GM12878 (cell line): ENCODE measurements around the gene ICOSLG. TPM values are rescaled to one million over a fixed set of nuclear protein-coding genes. Genes with fewer than 3 reads are reported as not detected.
"Not testable (repeated sequence)": the region's sequence is repeated elsewhere in the genome, so short reads cannot be mapped to it uniquely, and the experiment has no call there.

Experiments
- ATAC-seq: fragments of 200-7000 bp; cut with Tn5 transposase; 3 replicates; pipeline ENCODE4 v1.9.1; 2020; ENCODE audit warnings: mild to moderate bottlenecking, moderate library complexity
- BruUV-seq: library from RNA; stranded (reverse); fragments of 400-500 nt; replicated peaks from 2 replicates; lab custom pipeline; 2021; lab: Mats Ljungman, UMichigan
- CTCF ChIA-PET: fragments of 300-600 bp; sonication (Branson Sonifier 250); formaldehyde crosslinking; extraction: SDS; loops from one replicate; lab custom pipeline; 2021; ENCODE audit warnings: inconsistent platforms; lab: Yijun Ruan, JAX
- POLR2A ChIA-PET: fragments of 350-600 bp; formaldehyde crosslinking; extraction: SDS; loops from one replicate; lab custom pipeline; 2021; ENCODE audit warnings: inconsistent platforms; lab: Charles Lee
- RAD21 ChIA-PET: fragments of 300-600 bp; sonication (Branson Sonifier 250); formaldehyde crosslinking; loops from one replicate; lab custom pipeline; 2023; ENCODE audit warnings: antibody characterized with exemption; ENCODE audit not compliant: unreplicated experiment; lab: Charles Lee
- SMC1A ChIA-PET: fragments of 300-600 bp; sonication (Branson Sonifier 250); formaldehyde crosslinking; loops from one replicate; lab custom pipeline; 2023; ENCODE audit not compliant: unreplicated experiment, uncharacterized antibody; lab: Charles Lee
- DNase-seq: peaks from one replicate; pipeline ENCODE4 v3.0.0-alpha.2; 2011; ENCODE audit warnings: low read depth, low spot score
- FAIRE-seq: peaks from 3 replicates; lab custom pipeline; 2011; peaks lifted over from hg19 to GRCh38; lab: Jason Lieb, UNC
- H2AFZ ChIP-seq: 2 replicates; pipeline ENCODE4 v1.6.0; 2011; ENCODE audit warnings: low read depth, low read length, control low read depth; ENCODE audit not compliant: control insufficient read depth
- H3K27ac ChIP-seq: 2 replicates; pipeline ENCODE4 v1.5.1; 2011; ENCODE audit warnings: control low read depth; ENCODE audit not compliant: control insufficient read depth, insufficient read depth
- H3K27me3 ChIP-seq, 2 experiments: replicated peaks in 1 of 2; 2 replicates each; pipeline versions ENCODE4 v1.6.0 to v1.6.1; 2011; ENCODE audit warnings: low read length in 1 of 2; ENCODE audit not compliant: control insufficient read depth in 2 of 2, insufficient read depth in 2 of 2
- H3K36me3 ChIP-seq, 2 experiments: 2 replicates each; pipeline ENCODE4 v1.5.1; 2011; ENCODE audit warnings: low read length in 1 of 2; ENCODE audit not compliant: control insufficient read depth in 2 of 2, insufficient read depth in 2 of 2
- H3K4me1 ChIP-seq: 2 replicates; pipeline ENCODE4 v1.6.1; 2011; ENCODE audit warnings: mild to moderate bottlenecking, low read length, moderate library complexity, mixed read lengths; ENCODE audit not compliant: control insufficient read depth, insufficient read depth
- H3K4me2 ChIP-seq: 2 replicates; pipeline ENCODE4 v1.6.0; 2011; ENCODE audit warnings: control low read depth; ENCODE audit not compliant: control insufficient read depth, insufficient read depth
- H3K4me3 ChIP-seq: fragments of 200-600 bp; sonication (generic); 2 replicates; pipeline ENCODE4 v1.5.1; 2016
- H3K79me2 ChIP-seq: 2 replicates; pipeline ENCODE4 v1.6.0; 2011; ENCODE audit warnings: low read length; ENCODE audit not compliant: control insufficient read depth, insufficient read depth
- H3K9ac ChIP-seq: 2 replicates; pipeline ENCODE4 v1.8.0; 2011; ENCODE audit warnings: low read length, control low read depth, mixed read lengths; ENCODE audit not compliant: control insufficient read depth, insufficient read depth
- H3K9me3 ChIP-seq: replicated peaks from 3 replicates; pipeline ENCODE4 v1.5.1; 2011; ENCODE audit warnings: mild to moderate bottlenecking, low read length; ENCODE audit not compliant: control insufficient read depth, insufficient read depth
- H4K20me1 ChIP-seq: 2 replicates; pipeline ENCODE4 v1.6.0; 2011; ENCODE audit not compliant: control insufficient read depth, insufficient read depth
- WGBS: methylation state at CpG from one replicate; pipeline ENCODE4 v1.1.6; 2016; ENCODE audit warnings: low lambda C conversion rate; ENCODE audit not compliant: insufficient replicate concordance, insufficient coverage; ENCODE audit errors: missing lambda C conversion rate; 5-methylcytosine and 5-hydroxymethylcytosine counted together
- in situ Hi-C: fragments of 300-500 bp; cut with MboI; formaldehyde crosslinking; loops from 9 replicates; pipeline ENCODE4 v1.14.3; 2018; ENCODE audit warnings: mixed read lengths
- intact Hi-C: fragments of 100-400 bp; cut with micrococcal nuclease; formaldehyde crosslinking; loops from one replicate; pipeline ENCODE4 v1.14.2; 2022; ENCODE audit not compliant: unreplicated experiment
- polyA plus RNA-seq, 11 experiments: library from polyadenylated mRNA; depleted of rRNA in 4 of 11; unstranded in 6 of 11; stranded (reverse) in 5 of 11; fragments of >200 nt; fragmentation: Nextera tagmentation in 4 of 11; fragmentation: Illumina TruSeq in 1 of 11; extraction: Ambion mirVana in 4 of 11; extraction: Trizol in 1 of 11; gene quantifications; 1 replicate in 1 of 11; 2 replicates in 10 of 11; pipeline versions ENCODE4 v1.2.1 to v1.2.3, GENCODE V29; 2011 to 2016; ENCODE audit warnings: inconsistent platforms in 2 of 11, missing spikeins in 2 of 11, low read depth in 1 of 11
- total RNA-seq, 4 experiments: library from RNA; depleted of rRNA in 3 of 4; stranded (reverse); fragments of >200 nt in 3 of 4; fragmentation: Illumina TruSeq in 1 of 4; extraction: Trizol in 1 of 4; gene quantifications; 2 replicates each; pipeline versions ENCODE4 v1.2.1 to v1.2.3, GENCODE V29; 2013 to 2021

The ICOSLG gene
- total and polyA plus RNA-seq, 10 of the 15 experiments (the other 5 are each of a cell fraction or from before 2014, with no cell fraction given): 0.84 to 16.4 (median 6.2) TPM

DNA sequence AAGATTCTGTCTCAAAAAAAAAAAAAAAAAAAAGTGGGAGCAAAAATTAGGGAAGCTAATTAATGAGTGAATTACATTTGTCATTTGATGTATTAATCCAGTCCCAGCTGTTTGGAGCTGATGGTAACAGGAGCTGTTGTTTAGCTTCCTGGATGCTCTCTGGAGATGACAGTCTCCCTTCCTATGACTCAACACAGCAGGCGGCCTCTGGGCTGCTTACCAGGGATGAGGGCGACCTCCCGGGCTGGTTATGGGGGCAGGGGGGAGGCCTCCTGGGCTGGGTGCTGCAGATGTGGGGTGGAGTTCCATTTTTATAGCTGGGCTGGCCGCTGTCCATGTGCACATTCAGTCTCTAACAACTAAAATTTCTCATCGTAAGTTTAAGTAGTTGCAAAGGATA, 47.6 kb downstream of the ICOSLG start:
- BruUV-seq, H3K4me2 ChIP-seq, intact Hi-C loops, RAD21 ChIA-PET, H3K79me2 ChIP-seq, ATAC-seq, H4K20me1 ChIP-seq, H3K9ac ChIP-seq, H3K27ac ChIP-seq, CTCF ChIA-PET, H3K9me3 ChIP-seq, FAIRE-seq, DNase-seq, H3K36me3 ChIP-seq, H2AFZ ChIP-seq, H3K27me3 ChIP-seq, in situ Hi-C loops, H3K4me3 ChIP-seq, POLR2A ChIA-PET, SMC1A ChIA-PET, H3K4me1 ChIP-seq: not testable (repeated sequence)
- WGBS: 100% methylated on average over 1 of the region's 5 CpGs

DNA sequence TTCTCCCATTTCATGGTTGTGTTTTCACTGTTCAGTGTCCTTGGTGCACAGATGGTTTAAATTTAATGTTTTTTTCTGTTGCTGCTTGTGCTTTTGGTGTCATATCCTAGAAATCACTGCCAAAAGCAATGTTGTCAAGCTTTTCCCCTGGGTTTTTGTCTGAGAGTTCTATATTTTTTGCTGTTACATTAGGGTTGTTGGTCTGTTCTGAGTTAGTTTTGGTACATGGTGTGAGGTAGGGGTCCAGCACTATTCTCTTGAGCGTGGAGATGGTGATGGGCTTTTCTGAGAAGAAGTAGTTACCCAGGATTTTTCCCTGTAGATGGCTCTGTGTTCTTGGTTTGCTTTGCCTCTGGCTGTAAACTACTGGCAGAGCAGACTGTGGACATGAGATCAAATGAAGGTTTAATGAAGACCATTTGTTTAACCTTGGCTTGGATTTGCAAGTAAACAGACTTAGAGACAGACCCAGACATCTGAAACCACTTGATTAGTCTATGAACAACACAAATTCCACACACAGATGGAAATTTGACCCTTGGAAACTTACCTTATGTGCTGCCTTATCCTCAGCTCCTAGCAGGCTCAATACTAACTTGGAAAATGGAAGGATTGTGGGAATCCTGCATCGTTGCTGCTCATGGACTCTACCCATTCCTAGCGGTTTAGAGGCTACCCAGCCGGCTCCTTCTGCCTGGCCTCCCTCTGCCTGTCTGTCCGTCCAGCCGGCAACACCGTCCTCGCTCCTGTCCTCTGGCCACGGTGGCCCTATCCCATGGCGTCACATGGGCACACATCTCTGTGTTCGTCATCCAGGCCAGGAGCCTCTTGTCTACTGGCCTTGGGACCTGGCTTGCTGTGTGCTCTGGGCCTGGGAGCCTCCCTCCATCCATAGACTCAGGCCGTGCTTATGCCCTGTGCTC, 50.1 kb downstream of the ICOSLG start:
- CTCF ChIA-PET, BruUV-seq, H3K4me3 ChIP-seq, POLR2A ChIA-PET, H3K9me3 ChIP-seq, H3K4me2 ChIP-seq, H4K20me1 ChIP-seq, H3K36me3 ChIP-seq, ATAC-seq, H3K9ac ChIP-seq, H3K4me1 ChIP-seq, RAD21 ChIA-PET, H3K27ac ChIP-seq, H3K79me2 ChIP-seq, SMC1A ChIA-PET, FAIRE-seq, in situ Hi-C loops, DNase-seq, H3K27me3 ChIP-seq, H2AFZ ChIP-seq, intact Hi-C loops: not testable (repeated sequence)
- 73% methylated on average over 7 of the region's 12 CpGs for WGBS

DNA sequence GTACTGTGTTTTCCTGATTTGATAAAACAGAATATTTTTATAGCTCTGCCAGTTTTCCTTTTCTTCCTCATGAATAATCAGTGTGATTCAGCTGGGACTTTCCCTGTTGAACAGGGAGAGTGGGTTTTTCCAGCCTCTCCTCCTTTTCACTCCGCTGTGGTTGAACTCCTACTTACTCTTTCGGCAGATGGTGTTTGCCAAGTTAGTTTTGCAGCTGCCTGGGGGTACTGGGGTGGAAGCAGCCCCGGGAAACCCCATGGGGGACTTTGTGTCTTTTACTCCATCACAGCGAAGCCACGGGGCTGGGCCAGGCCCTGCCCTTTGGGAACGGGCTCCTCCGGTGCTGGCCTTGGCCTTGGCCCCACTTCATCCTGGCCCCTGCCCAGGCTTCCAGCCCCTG, 55.9 kb downstream of the ICOSLG start:
- not testable (repeated sequence) for BruUV-seq, FAIRE-seq
- WGBS: no CpG with 5 or more reads among the region's 7 CpGs

DNA sequence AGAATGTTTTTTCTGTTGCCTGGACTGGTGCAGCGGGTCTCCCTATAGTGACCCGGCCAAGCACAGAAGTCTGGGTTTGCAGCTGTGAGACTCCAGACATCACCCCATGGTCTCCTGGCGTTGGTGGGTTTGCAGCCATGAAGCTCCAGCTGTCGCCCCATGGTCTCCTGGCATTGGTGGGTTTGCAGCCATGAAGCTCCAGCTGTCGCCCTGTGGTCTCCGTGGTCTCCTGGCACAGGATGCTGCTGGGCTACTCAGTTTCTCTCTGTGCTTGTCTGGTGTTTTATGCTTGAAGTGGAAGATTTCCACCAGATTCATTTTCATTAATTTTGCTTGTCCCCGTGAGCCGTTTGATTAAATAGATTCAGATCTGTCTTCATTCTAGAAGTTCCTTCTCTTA, 58.5 kb downstream of the ICOSLG start:
- H3K9me3 ChIP-seq, DNase-seq, in situ Hi-C loops, H3K4me1 ChIP-seq, H3K79me2 ChIP-seq, H3K27me3 ChIP-seq, H3K4me2 ChIP-seq, H3K4me3 ChIP-seq, CTCF ChIA-PET, intact Hi-C loops, H2AFZ ChIP-seq, RAD21 ChIA-PET, POLR2A ChIA-PET, H3K9ac ChIP-seq, H3K27ac ChIP-seq, BruUV-seq, H3K36me3 ChIP-seq, H4K20me1 ChIP-seq, ATAC-seq, SMC1A ChIA-PET: not testable (repeated sequence)
- FAIRE-seq: peak; percentile 74
- no CpG with 5 or more reads among the region's 8 CpGs for WGBS

More for the DNA sequence above, 55.9 kb downstream of the ICOSLG start:
- ATAC-seq: peak; percentile 81
- H3K79me2 ChIP-seq, RAD21 ChIA-PET, CTCF ChIA-PET, H3K27ac ChIP-seq, POLR2A ChIA-PET, H3K9ac ChIP-seq, in situ Hi-C loops, H4K20me1 ChIP-seq, SMC1A ChIA-PET, H2AFZ ChIP-seq, H3K9me3 ChIP-seq, H3K27me3 ChIP-seq, intact Hi-C loops, H3K4me3 ChIP-seq, H3K4me2 ChIP-seq, H3K36me3 ChIP-seq, H3K4me1 ChIP-seq, DNase-seq: not testable (repeated sequence)
